Activated effector memory CD4-positive, alpha-beta T cell treated with Interleukin-2 at 50 U/mL for 16 hours (primary cell): ENCODE measurements around the gene MAPK8IP2.
"Not testable (repeated sequence)": the region's sequence is repeated elsewhere in the genome, so short reads cannot be mapped to it uniquely, and the experiment has no call there.

Experiments used
- DNase-seq: peaks from one replicate; pipeline ENCODE4 v3.0.0-alpha.2; 2020

The MAPK8IP2 gene

DNA sequence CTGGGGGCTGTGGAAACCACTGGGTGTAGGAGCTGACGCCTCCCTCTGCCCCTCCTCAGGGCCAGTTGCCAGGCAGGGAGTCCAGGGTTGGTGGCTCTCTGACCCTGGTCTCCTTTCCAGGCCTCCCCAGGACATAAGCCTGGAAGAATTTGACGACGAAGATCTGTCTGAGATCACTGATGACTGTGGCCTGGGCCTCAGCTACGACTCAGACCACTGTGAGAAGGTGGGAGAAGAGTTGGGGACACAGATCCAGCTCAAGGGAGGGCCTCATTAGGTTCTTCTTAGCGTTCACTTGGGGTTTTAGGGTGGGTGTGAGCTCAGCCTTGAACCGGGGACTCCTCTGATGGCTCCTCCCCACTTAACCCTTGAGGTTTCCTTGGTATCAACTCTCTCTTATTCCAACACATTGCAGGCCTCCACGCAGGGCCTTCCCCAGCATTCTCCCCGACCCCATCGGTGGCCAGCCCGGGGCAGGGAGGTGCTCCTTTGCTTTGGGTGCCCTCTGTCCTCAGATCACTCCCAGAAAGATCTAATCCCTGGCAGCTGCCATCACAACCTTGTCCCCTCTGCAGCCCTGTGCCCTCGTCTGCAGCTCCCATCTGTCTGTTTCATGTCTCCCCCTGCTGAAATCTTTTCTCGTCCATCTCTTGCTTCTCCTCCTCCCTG is 1.2 kb downstream of the MAPK8IP2 start:
- DNase-seq = no peak

DNA sequence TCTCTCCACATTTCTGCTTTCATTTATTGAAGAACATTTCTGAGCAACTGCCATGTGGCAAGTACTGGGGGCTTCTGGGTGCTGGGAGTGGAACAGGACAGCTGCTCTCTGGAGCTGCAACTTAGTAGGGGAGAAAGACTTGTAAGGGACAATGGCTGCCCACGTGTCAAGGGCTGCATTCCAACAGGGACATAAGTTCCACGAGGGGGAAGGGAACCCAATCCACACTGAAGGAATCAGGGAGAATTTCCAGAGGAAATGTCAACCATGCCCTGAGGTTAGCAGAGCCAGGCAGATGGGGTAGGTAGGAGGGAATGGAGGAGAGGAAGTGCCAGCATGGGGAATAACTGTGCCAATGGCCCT is 1.7 kb downstream of the MAPK8IP2 start:
- no peak for DNase-seq

DNA sequence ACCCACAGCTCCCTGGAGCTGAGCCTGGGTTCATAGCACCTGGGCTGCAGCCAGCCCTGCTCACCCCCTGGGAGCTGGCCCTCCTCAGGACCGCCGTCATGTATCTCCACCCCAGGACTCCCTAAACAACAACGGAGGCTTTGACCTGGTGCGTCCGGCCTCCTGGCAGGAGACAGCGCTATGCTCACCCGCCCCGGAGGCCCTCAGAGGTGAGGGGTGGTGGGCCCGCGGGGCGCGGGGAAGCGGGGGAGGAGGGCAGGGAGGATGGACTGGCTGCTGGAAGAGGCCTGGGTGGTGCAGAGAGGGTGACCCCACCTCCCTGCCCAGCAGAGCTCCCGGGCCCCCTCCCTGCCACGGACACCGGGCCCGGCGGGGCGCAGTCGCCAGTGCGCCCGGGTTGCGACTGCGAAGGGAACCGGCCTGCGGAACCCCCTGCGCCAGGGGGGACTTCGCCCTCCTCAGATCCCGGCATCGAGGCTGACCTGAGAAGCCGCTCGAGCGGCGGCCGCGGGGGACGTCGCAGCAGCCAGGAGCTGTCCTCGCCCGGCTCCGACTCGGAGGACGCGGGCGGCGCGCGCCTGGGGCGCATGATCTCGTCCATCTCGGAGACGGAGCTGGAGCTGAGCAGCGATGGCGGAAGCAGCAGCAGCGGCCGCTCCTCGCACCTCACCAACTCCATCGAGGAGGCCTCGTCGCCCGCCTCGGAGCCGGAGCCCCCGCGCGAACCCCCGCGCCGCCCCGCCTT is 3.1 kb downstream of the MAPK8IP2 start:
- no peak for DNase-seq

DNA sequence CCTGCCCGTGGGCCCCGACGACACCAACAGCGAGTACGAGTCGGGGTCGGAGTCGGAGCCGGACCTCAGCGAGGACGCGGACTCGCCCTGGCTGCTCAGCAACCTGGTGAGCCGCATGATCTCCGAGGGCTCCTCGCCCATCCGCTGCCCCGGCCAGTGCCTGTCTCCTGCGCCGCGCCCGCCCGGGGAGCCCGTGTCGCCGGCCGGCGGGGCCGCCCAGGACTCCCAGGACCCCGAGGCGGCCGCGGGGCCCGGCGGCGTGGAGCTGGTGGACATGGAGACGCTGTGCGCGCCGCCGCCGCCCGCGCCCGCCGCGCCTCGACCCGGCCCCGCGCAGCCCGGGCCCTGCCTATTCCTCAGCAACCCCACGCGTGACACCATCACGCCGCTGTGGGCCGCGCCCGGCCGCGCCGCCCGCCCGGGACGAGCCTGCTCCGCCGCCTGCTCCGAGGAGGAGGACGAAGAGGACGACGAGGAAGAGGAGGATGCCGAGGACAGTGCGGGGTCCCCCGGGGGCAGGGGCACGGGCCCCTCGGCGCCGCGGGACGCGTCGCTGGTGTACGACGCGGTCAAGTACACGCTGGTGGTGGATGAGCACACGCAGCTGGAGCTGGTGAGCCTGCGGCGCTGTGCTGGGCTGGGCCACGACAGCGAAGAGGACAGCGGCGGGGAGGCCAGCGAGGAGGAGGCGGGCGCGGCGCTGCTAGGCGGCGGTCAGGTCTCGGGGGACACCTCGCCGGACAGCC is 3.8 kb downstream of the MAPK8IP2 start:
- DNase-seq = no peak

DNA sequence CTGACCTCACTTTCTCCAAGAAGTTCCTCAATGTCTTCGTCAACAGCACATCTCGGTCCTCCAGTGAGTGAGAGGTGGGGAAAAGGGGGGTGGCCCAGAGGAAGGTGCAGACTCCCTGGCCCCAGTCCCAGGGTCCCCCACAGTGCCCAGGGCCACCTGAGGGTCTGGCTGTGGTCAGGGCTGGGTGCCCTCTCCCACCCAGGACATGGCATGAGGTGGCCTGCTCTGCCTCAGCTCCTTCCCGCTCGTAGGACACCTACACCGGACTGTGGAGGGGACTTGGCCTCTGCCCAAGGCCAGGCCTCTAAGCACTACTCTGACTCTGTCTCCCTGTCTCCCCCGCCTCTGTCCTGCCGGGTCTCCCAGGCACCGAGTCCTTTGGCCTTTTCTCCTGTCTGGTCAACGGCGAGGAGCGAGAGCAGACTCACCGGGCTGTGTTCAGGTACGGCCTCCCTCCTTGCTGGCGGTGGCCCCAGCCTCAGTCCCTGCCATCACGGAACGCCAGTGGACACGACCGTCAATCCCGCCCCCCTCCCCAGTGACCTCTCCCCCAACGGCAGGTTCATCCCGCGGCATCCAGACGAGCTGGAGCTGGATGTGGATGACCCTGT is 4.5 kb downstream of the MAPK8IP2 start:
- no peak for DNase-seq

DNA sequence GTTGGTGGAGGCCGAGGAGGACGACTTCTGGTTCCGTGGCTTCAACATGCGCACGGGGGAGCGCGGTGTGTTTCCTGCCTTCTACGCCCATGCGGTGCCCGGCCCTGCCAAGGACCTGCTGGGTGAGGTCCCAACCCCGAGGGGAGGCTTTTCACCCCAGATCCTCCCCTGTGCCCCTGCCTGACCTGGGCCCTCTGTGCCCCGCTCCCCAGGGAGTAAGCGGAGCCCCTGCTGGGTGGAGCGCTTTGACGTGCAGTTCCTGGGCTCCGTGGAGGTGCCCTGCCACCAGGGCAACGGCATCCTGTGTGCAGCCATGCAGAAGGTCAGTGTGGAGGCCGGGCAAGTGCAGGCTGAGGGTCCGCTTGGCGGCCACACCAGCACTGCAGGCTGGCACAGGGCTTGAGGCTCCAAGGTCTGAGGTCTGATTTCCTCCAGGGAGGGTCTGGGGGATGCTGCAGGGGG is 5.1 kb downstream of the MAPK8IP2 start:
- DNase-seq = no peak

DNA sequence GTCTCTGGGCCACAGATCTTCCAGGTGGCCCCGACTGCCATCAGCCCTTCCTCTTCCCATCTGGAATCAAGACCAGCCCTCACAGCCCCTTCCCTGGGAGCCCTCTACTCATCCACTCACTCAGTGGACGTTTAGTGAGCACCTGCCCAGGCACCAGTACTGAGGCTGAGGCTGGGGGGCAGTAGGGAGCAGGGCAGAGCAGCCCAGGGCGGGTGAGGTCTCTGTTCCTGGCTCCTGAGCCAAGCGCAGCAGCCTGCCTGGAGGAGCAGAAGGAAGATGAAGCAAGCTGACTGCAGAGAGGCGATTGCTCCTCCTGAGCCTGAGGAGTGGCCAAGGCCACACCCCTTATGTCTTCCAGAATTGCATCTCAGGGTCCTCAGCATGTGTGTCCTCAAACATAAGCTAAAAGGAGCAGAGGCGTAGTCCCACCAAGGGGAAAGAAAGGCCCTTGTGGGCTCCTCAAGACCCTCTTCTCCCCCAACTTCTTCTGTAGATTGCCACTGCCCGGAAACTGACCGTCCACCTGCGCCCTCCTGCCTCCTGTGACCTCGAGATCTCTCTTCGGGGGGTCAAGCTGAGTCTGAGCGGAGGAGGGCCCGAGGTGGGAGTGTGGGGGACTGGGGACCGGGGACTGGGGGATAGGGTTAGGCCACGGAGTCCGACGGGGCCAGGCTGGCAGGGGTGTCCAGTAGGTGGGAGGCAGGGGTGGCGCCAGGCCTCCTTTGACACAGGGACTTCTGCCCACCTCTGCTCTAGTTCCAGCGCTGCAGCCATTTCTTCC is 5.8 kb downstream of the MAPK8IP2 start:
- DNase-seq = no peak

DNA sequence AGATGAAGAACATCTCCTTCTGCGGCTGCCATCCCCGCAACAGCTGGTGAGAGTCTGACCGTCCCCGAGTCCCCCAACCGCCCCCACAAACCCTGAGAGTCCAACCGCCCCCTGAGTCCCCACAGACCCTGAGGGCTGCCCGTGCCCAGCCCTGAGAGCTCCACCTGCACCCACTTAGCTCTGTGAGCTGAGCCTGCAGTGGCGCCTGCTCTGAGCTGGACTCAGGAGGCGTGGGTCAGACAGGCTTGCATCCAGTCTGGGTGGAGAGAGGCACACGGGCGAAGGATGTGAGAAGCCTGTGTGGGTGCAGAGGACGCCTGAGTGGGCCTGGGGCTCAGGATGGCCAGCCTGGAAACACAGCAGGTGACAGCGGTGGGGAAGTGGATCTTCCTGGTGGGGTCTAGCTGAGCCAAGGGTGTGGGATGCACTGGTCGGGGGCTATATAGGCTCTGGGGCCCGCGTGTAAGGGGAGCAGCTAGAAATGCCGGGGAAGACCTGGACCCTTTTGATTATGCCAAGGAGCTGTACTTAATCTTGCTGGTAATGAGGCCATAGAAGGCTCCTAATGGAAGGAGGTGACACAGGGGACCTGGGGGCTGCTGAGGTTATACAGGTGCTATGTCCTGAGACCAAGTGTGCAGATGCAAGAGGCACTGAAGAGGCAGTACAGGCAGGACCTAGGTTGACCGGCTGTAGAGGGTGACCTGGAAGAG is 6.5 kb downstream of the MAPK8IP2 start:
- no peak for DNase-seq

DNA sequence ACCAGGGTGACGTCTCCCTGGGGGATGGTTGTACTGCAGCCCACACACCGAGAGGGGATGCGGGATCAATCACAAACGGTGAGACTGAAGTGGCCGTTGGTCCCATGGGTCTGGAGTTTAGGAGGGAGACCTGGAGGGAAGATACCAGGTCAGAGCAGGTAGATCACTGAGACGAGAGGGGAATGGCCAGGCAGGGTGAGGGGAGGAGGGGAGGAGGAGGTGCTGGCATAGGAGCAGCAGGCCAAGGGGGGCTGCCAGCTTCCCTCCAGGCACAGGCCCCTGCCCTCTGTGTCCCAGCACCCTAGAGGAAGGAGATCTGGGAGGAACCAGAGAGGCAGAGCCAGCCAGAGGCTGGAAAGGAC is 7.0 kb downstream of the MAPK8IP2 start:
- DNase-seq = no peak

DNA sequence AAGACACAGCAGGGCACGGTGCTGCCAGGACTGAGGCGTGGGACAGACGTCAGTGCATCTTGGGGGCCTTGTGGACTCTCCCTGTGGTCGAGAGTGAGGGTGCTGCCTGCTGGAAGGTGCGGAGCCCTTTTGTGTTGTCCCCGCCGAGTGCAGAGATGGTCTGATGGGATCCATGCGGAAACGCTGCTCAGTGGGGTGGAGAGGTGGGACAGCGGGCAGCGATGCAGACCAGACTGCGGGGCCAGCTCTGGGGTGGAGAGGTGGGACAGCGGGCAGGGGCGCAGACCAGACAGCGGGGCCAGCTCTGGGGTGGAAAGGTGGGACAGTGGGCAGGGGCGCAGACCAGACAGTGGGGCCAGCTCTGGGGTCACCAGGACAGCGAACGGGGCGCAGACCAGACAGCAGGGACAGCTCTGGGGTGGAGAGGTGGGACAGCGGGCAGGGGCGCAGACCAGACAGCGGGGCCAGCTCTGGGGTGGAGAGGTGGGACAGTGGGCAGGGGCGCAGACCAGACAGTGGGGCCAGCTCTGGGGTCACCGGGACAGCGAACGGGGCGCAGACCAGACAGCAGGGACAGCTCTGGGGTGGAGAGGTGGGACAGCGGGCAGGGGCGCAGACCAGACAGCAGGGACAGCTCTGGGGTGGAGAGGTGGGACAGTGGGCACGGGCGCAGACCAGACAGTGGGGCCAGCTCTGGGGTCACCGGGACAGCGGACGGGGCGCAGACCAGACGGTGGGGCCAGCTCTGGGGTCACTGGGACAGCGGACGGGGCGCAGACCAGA is 7.7 kb downstream of the MAPK8IP2 start:
- not testable (repeated sequence) for DNase-seq

DNA sequence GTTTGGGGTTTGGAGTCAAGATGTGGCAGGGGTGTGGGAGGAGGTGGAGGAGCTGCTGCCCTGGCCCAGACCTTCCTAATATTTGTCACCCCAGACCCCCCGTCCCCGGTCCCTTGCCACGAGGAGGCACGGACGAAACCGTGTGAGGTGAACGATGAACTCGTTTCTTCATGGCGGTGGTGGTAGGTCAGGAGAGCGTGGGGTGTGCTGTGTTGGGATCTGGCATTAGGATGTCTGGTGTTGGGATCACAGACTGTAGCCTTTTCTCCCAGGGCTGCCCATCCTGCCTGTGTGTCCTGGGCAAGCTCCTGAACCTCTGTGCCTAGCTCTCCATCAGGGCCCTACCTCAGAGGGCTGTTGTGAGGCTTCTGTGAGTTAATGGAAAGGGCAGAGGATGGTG is 8.4 kb downstream of the MAPK8IP2 start:
- no peak for DNase-seq

DNA sequence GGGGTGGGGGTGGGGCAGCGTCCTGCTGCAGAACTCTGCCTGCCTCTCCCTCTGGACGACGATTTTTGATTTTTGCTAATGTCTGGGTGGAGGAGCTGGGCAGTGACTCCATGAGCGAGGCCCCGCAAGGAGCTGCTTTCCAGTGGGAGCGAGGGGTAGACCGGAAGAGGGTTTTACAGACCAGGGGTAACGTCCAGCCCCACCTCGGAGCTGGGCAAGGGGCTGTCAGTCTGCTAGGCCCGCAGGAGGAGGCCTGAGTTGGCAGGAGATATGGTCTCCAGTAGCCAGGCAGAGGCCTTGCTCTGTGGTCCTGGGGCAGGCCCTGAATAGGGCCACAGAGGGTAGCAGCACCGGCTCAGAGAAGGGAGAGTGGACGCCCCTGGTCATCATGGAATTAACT is 9.0 kb downstream of the MAPK8IP2 start:
- DNase-seq = no peak

DNA sequence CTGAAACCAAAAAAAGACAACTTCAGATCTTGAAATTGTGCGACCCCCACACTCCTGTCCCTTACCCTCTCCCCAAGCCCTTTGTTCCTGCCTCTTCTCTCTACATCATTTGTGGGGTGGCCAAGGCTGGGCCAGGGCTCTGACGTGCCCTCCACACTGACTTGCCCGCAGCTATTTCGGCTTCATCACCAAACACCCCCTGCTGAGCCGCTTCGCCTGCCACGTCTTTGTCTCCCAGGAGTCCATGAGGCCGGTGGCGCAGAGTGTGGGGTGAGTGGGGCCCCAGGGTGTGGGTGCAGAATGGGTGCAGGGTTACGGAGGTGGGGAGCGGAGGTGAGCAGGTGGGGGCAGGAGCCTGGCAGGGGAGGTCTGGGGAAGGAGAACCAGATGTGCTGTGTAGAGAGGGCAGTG is 9.5 kb downstream of the MAPK8IP2 start:
- no peak for DNase-seq

DNA sequence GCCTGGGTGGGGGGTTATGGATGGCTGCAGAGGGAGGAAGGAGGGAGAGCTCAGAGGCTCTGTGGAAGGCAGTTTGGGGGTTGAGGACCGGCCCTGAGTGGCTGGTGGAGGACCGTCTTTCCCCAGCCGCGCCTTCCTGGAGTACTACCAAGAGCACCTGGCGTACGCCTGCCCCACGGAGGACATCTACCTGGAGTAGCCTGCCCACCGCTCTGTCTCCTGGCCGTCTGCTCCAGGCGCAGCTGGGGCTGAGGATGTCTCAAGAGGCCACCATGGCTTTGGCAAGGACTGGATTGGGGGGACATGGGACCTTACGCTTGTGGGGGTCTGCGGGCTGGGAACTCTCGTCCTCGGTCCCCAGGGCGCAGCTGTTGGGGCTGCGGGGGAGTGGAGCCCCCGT is 10.0 kb downstream of the MAPK8IP2 start:
- DNase-seq = no peak

DNA sequence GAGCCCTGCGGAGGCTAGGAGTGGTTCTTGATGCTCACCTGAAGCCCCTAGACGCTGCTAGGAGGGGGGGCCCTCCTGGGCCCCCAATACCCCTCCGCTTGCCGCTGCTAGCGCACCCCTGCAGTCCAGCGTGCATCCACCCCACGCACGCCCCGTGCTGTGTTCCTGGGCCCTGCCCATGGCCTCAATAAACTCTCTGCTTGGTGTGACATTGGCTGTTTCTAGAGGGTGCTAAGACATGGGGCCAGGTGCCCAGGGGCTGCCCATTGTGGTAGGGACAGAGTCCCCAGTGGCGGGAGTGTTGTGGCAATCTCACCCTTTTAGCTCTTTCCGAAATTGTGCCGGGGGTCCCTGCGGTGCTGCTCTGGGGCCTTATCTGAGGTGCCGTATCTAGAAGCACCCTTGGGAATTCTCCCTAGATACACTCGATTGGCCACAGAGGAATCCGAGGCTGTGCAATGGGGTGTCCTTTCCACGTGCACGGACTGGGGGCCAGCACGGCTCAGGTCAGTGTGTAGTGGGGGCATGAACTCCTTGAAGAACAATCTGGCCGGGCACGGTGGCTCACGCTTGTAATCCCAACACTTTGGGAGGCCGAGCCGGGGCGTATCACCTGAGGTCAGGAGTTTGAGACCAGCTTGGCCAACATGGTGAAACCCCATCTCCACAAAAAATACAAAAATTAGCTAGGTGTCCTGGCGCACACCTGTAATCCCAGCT is 10.9 kb downstream of the MAPK8IP2 start:
- DNase-seq = no peak

DNA sequence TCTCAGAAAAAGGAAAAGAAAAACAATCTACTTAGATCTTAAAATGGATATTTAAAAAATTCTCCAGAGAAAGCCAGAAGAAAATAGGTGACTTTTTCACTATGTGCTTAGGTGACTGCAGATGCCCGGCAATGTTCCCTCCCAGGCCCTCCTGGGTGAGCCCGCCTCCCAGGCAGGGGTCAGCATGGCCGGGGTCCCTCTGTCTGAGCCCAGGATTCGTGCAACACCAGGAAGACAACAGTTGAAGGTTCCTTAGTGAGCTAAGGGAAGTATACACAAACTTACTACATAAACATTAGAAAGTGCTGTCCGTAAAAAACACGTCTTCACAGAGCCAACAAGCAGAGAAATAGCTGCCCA is 11.6 kb downstream of the MAPK8IP2 start:
- DNase-seq = no peak

DNA sequence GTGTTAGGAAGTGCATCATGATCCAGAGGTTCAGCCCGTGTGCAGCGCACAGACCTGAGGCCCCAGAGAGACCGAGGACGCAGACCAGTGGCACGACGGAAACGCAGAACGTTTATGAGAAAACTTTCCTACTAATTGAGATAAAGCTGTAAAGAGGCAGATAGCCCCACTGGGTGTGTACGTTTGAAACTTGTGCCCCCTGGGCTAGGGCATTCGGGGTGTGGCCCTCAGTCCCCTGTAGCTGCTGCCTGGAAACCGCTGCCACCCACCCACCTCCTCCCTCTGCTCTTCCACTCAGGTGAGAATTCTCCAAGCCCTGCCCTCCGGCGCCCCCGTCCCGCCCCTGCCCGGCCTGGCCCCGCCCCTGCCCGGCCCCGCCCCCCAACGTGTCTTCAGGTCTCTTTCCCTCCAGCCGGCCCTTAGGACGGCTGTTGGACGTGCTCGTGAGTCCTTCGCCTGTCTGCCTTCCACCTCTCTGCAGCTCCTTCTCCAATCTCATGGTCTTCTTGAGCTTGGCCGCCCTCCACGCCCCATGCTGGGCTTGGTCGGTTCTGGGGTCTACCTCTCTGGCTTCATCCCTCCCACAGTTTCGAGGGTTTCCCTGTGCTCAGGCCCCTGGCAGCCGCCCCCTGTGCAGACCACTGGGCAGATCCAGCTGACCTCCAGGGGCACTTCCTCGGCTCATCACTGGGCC is 12.1 kb downstream of the MAPK8IP2 start:
- DNase-seq = no peak

DNA sequence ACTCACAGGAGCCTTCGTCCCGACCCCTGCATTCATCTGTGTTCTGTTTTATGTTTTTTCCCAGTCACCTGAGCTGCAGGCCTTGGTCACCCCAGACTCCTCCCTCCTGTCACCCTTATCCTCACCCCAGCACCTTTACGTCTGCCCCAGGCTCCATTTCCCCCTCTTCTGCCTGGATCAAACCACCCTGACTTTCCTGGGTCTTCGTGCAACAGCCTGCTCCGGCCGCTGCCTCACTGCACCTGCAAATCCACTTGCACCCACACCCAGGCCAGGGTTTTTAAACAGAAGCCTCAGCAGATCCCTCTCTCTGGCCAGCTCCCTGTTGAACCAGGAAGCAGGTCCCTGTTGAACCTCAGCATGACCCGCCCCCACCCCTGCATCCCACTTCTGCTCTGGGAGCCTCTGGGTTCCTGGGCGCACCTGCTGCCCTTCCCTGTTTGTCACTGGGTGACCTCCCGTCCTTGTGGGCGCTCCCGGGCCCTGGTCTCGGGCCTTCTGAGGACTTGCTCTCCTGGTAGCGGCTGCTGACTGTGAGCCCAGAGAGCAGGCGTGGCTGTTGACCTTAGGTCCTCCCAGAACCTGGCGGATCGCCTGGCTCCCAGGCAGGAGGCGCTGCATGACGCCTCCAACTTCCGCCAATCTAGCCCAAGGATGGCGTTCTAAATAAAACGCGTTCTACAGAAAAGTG is 12.8 kb downstream of the MAPK8IP2 start:
- DNase-seq = no peak

DNA sequence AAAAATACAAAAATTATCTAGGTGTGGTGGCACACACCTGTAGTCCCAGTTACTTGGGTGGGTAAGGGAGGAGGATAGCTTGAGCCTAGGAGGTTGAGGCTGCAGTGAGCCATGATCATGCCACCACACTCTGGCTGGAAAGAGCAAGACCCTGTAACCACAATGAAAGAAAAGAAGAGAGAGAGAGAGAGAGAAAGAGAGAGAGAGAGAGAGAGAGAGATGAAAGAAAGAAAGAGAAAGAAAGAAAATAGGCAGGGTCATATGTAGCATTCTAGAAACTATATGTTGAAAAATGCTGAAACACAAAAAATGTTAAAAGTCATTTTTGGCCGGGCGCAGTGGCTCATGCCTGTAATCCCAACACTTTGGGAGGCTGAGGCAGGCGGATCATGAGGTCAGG is 13.7 kb downstream of the MAPK8IP2 start:
- DNase-seq = not testable (repeated sequence)
